ENCODE measurements around the gene HIP1. TPM values are rescaled to one million over a fixed set of nuclear protein-coding genes. Genes with fewer than 3 reads are reported as not detected.

Gene HIP1
- total and polyA plus RNA-seq, 9 of the 15 experiments (the other 6 are each of a cell fraction or from before 2014, with no cell fraction given) = 2.4 to 13.7 (median 9.5) TPM

GRCh38 chr7:75572814-75573213 is 165.9 kb downstream of the HIP1 start:
- H3K9ac ChIP-seq (ENCODE audit: insufficient read depth in 1 of 2, low read depth in 2 of 2, low read length in 2 of 2) = 0 out of 4 replicates have a peak overlapping the region, but pooled peaks of 1 of the 2 experiments have one; percentile 10
- ChIA-PET POLR2A (interaction anchor here (0.7 to 1.7 kb wide), 3 partner anchors 11 to 42 kb away, joined by 3 to 6 read pairs (median 5); no protein-coding TSS in a partner anchor), CTCF (ENCODE audit: low intra/inter-chr PET ratio) (no interaction called here)
- BruUV-seq (replicated peaks) = no TSS peak
- in situ Hi-C loops (cut with MboI) (no loop called here), intact Hi-C loops (cut with micrococcal nuclease) (no loop called here)
- H3K9me3 ChIP-seq (replicated peaks; ENCODE audit: control insufficient read depth, insufficient read depth, low read depth, low read length) = no peaks in the 10 kb centered on the region
- H2AFZ ChIP-seq (ENCODE audit: low read depth, low read length) = no peak overlapping the region
- no peak overlapping the region for H3K4me2 ChIP-seq (ENCODE audit: insufficient read depth, low read length)
- no peak overlapping the region for H3K27ac ChIP-seq (ENCODE audit: extremely low read depth, low read depth, low read length)
- no peaks in the 10 kb centered on the region; a peak in 1 of 5 replicates for H3K27me3 ChIP-seq (ENCODE audit: control insufficient read depth in 2 of 2, insufficient read depth in 2 of 2, low read length in 2 of 2)
- no peaks in the 10 kb centered on the region for H3K36me3 ChIP-seq (ENCODE audit: control insufficient read depth, insufficient read depth, low read length)
- 54% methylated on average over 11 of the region's 11 CpGs for WGBS (ENCODE audit: insufficient coverage, low coverage, missing lambda C conversion rate)
- TF ChIP-seq NCOR1 (IDR thresholded peaks at IDR 0.05) = no peak
- TF ChIP-seq, protein P1, sequence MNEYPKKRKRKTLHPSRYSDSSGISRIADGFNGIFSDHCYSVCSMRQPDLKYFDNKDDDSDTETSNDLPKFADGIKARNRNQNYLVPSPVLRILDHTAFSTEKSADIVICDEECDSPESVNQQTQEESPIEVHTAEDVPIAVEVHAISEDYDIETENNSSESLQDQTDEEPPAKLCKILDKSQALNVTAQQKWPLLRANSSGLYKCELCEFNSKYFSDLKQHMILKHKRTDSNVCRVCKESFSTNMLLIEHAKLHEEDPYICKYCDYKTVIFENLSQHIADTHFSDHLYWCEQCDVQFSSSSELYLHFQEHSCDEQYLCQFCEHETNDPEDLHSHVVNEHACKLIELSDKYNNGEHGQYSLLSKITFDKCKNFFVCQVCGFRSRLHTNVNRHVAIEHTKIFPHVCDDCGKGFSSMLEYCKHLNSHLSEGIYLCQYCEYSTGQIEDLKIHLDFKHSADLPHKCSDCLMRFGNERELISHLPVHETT (CRISPR knock-in tag; conservative IDR thresholded peaks at IDR 0.05 in 1 of 2, IDR thresholded peaks at IDR 0.05 in 1 of 2) = no peak
- no peak for TF ChIP-seq RBM34 (IDR thresholded peaks at IDR 0.05; ENCODE audit: borderline replicate concordance, insufficient read depth, low read length)
- TF ChIP-seq, protein P2, sequence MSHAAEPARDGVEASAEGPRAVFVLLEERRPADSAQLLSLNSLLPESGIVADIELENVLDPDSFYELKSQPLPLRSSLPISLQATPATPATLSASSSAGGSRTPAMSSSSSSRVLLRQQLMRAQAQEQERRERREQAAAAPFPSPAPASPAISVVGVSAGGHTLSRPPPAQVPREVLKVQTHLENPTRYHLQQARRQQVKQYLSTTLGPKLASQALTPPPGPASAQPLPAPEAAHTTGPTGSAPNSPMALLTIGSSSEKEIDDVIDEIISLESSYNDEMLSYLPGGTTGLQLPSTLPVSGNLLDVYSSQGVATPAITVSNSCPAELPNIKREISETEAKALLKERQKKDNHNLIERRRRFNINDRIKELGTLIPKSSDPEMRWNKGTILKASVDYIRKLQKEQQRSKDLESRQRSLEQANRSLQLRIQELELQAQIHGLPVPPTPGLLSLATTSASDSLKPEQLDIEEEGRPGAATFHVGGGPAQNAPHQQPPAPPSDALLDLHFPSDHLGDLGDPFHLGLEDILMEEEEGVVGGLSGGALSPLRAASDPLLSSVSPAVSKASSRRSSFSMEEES (CRISPR knock-in tag; IDR thresholded peaks at IDR 0.05) = no peak
- TF ChIP-seq ZNF232 (CRISPR knock-in tag; IDR thresholded peaks at IDR 0.05) = no peak
- TF ChIP-seq CBFB (CRISPR knock-in tag; IDR thresholded peaks at IDR 0.05) = no peak
- no peak for TF ChIP-seq CHD1 (IDR thresholded peaks at IDR 0.05; ENCODE audit: low read length)
- no peak for FAIRE-seq
- no peak for ATAC-seq
- H3K79me2 ChIP-seq (ENCODE audit: control insufficient read depth, insufficient read depth, low read length) = no peaks in the 10 kb centered on the region
- no peak for DNase-seq (ENCODE audit: extremely low read depth in 1 of 4, low spot score in 3 of 4)
- no peak overlapping the region for H3K4me3 ChIP-seq
- no peaks in the 10 kb centered on the region for H3K9me1 ChIP-seq (ENCODE audit: control insufficient read depth, insufficient read depth, low read length)
- H4K20me1 ChIP-seq (replicated peaks; ENCODE audit: control insufficient read depth, insufficient read depth, low read length) = no peaks in the 10 kb centered on the region
- peaks cover 0 to 14% of the 10 kb centered on the region in 2 experiments; a peak in 1 of 5 replicates for H3K4me1 ChIP-seq (replicated peaks in 1 of 2; ENCODE audit: control insufficient read depth in 2 of 2, insufficient read depth in 2 of 2, low read length in 2 of 2)
